ENCODE data around the gene DBNL. TPM values are rescaled to one million over a fixed set of nuclear protein-coding genes. Genes with fewer than 3 reads are reported as not detected.

Gene DBNL
- total RNA-seq, 2 experiments from 2014 or later: 88.5 to 90.6 TPM

DNA sequence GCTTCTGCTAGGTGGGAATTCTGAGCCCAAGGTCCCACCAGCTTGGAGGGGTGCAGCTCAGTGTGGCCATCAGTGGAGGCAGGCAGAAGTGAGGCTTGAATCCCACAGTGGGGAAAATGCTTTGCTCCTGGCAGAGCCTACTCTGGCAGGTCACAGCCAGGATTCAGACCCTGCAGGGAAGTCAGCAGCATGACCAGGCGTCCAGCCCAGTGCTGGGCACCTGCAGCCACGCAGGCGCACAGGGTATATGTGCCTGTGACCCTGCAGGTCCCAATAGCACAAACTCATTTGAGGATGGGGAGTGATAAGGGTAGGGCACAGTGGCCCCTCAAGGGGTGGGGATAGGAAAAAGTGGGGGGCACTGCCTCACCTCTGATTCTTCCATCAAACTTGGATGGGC is 51.3 kb downstream of the DBNL start:
- no peaks in the 10 kb centered on the region for H3K9me3 ChIP-seq (ENCODE audit: control insufficient read depth in 1 of 2, insufficient read depth in 1 of 2, low read length in 2 of 2)
- H3K4me1 ChIP-seq (ENCODE audit: insufficient read depth, low read length): no peaks in the 10 kb centered on the region
- ChIA-PET CTCF (no interaction called here), POLR2A (no interaction called here)
- H3K27me3 Mint-ChIP-seq: no peaks in the 10 kb centered on the region
- no peak overlapping the region for H3K27ac Mint-ChIP-seq
- no peaks in the 10 kb centered on the region for H3K36me3 ChIP-seq (ENCODE audit: insufficient read depth, low read length)
- DNase-seq (no peak), ATAC-seq (ENCODE audit: poor library complexity) (no peak)
- H3K36me3 Mint-ChIP-seq (ENCODE audit: low read depth): no peaks in the 10 kb centered on the region
- TF ChIP-seq, protein P1, sequence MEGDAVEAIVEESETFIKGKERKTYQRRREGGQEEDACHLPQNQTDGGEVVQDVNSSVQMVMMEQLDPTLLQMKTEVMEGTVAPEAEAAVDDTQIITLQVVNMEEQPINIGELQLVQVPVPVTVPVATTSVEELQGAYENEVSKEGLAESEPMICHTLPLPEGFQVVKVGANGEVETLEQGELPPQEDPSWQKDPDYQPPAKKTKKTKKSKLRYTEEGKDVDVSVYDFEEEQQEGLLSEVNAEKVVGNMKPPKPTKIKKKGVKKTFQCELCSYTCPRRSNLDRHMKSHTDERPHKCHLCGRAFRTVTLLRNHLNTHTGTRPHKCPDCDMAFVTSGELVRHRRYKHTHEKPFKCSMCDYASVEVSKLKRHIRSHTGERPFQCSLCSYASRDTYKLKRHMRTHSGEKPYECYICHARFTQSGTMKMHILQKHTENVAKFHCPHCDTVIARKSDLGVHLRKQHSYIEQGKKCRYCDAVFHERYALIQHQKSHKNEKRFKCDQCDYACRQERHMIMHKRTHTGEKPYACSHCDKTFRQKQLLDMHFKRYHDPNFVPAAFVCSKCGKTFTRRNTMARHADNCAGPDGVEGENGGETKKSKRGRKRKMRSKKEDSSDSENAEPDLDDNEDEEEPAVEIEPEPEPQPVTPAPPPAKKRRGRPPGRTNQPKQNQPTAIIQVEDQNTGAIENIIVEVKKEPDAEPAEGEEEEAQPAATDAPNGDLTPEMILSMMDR (IDR thresholded peaks at IDR 0.05): no peak
- H3K4me1 Mint-ChIP-seq (ENCODE audit: low read depth): no peaks in the 10 kb centered on the region
- intact Hi-C loops (cut with DNase I, micrococcal nuclease): no loop called here
- H3K27ac ChIP-seq (ENCODE audit: low read depth in 1 of 2, low read length in 2 of 2): no peak overlapping the region
- H3K27me3 ChIP-seq (ENCODE audit: control insufficient read depth in 1 of 2, insufficient read depth in 2 of 2, low read length in 2 of 2): no peaks in the 10 kb centered on the region
- no peaks in the 10 kb centered on the region for H3K9me3 Mint-ChIP-seq
- no peak overlapping the region for H3K4me3 ChIP-seq (ENCODE audit: low read length)
- no peak overlapping the region for H3K4me3 Mint-ChIP-seq

GRCh38 chr7:44096326-44096881 is 51.9 kb downstream of the DBNL start:
- H3K27ac Mint-ChIP-seq: no peak overlapping the region
- no peaks in the 10 kb centered on the region for H3K27me3 Mint-ChIP-seq
- H3K9me3 ChIP-seq (ENCODE audit: control insufficient read depth in 1 of 2, insufficient read depth in 1 of 2, low read length in 2 of 2): no peaks in the 10 kb centered on the region
- no peaks in the 10 kb centered on the region for H3K4me1 ChIP-seq (ENCODE audit: insufficient read depth, low read length)
- intact Hi-C loops (cut with DNase I, micrococcal nuclease): no loop called here
- no peaks in the 10 kb centered on the region for H3K4me1 Mint-ChIP-seq (ENCODE audit: low read depth)
- no peaks in the 10 kb centered on the region for H3K27me3 ChIP-seq (ENCODE audit: control insufficient read depth in 1 of 2, insufficient read depth in 2 of 2, low read length in 2 of 2)
- CTCF ChIA-PET: no interaction called here
- ATAC-seq (ENCODE audit: poor library complexity): no peak
- H3K36me3 ChIP-seq (ENCODE audit: insufficient read depth, low read length): no peaks in the 10 kb centered on the region
- no peak overlapping the region for H3K4me3 ChIP-seq (ENCODE audit: low read length)
- no peaks in the 10 kb centered on the region for H3K36me3 Mint-ChIP-seq (ENCODE audit: low read depth)
- POLR2A ChIA-PET: no interaction called here
- no peak overlapping the region for H3K4me3 Mint-ChIP-seq
- TF ChIP-seq, protein P1 (IDR thresholded peaks at IDR 0.05): no peak
- no peak overlapping the region for H3K27ac ChIP-seq (ENCODE audit: low read depth in 1 of 2, low read length in 2 of 2)
- DNase-seq: no peak
- no peaks in the 10 kb centered on the region for H3K9me3 Mint-ChIP-seq

DNA sequence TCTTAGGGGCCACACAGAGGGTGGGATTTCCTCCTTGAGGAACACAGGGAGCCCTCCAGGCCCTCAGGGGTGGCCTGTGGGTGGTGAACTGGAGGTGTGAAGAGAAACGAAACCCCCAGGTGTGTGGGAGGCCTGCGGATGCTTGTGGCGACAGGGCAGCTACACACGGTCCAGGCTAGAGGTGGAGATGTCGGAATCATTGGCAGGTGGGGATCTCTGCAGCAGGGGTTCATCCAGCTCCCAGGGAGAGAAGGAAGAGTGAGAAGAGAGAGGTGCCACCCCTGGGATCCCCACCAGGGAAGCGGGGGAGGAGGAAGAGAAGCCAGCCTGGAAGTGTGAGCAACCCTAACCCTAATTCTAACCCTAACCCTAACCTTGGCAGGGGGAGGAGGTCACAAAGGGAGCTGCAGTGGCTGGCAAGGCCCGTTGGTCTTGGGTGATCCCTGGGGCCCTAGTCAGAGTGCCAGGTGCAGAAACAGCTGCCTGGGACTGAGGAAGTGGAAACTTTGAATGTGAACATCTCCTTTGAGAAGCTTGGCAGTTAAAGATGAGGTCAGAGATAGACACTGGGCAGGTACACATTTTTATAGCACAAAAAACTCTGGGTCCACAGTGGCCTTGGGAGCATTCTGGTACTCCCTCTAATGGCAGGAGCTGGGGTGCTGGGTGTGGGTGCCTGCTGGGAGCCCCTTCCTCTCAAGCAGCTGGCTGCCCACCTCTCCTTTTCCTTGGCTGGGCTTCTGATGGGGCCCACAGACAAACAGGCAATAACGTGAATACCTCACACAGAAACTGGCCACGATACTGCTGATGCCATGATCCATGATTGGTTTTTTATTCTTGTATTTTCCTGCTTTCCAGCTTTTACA is 52.8 kb downstream of the DBNL start:
- ChIA-PET CTCF (no interaction called here), POLR2A (no interaction called here)
- Mint-ChIP-seq H3K36me3 (ENCODE audit: low read depth) (no peaks in the 10 kb centered on the region), H3K27ac (no peak overlapping the region), H3K4me1 (ENCODE audit: low read depth) (no peaks in the 10 kb centered on the region), H3K27me3 (no peaks in the 10 kb centered on the region), H3K9me3 (no peaks in the 10 kb centered on the region), H3K4me3 (no peak overlapping the region)
- Histone ChIP-seq H3K27ac (ENCODE audit: low read depth in 1 of 2, low read length in 2 of 2) (no peak overlapping the region), H3K9me3 (ENCODE audit: control insufficient read depth in 1 of 2, insufficient read depth in 1 of 2, low read length in 2 of 2) (no peaks in the 10 kb centered on the region), H3K36me3 (ENCODE audit: insufficient read depth, low read length) (no peaks in the 10 kb centered on the region), H3K27me3 (ENCODE audit: control insufficient read depth in 1 of 2, insufficient read depth in 2 of 2, low read length in 2 of 2) (no peaks in the 10 kb centered on the region), H3K4me3 (ENCODE audit: low read length) (no peak overlapping the region), H3K4me1 (ENCODE audit: insufficient read depth, low read length) (no peaks in the 10 kb centered on the region)
- DNase-seq (no peak), ATAC-seq (ENCODE audit: poor library complexity) (no peak)
- intact Hi-C loops (cut with DNase I, micrococcal nuclease): no loop called here
- TF ChIP-seq, protein P1 (IDR thresholded peaks at IDR 0.05): no peak
